ENCODE measurements around the gene LRP1B. TPM values are rescaled to one million over a fixed set of nuclear protein-coding genes. Genes with fewer than 3 reads are reported as not detected.
"Not testable (repeated sequence)": the region's sequence is repeated elsewhere in the genome, so short reads cannot be mapped to it uniquely, and the experiment has no call there.

LRP1B gene
- total RNA-seq, 2 donors from 2014 or later = 0.09 to 0.59 TPM

DNA sequence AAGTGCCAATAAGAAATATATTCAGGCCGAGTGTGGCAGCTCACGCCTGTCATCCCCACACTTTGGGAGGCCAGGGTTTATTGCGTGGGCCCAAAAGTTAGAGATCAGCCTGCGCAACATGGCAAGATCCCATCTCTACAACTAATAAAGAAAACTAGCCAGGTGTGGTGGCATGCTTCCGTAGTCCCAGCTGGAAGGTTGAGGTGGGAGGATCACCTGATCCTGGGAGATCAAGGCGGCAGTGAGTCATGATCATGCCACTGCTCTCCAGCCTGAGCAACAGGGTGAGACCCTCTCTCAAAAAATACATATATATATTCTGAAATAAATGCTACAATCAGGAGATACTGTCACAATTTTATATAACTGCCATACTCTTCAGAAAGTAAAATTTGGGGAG, 1745.9 kb downstream of the LRP1B start:
- ATAC-seq (no peak), DNase-seq (no peak)
- intact Hi-C loops (cut with DNase I, micrococcal nuclease) = no loop called here

DNA sequence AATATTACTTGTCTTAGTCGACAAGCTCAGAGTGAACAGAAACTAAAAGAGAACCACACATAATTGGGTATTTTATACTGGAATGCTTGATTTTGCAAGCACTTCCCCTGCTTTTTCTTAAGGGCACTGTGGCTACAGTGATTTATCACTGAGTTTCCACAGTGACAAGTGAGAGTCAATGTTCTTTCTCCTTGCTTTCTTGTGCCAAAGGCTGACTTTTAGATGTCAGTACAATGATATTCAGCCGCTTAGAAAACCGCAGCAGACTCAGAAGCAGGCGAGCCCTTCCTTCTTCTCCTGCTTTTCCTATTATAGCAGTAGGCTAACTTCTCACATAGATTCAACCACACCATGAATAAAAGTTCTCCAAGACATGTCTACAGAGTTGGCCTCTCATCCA, 1747.0 kb downstream of the LRP1B start:
- intact Hi-C loops (cut with DNase I, micrococcal nuclease) = no loop called here
- DNase-seq = no peak
- ATAC-seq = no peak

GRCh38 chr2:140376686-140377085, 1754.1 kb downstream of the LRP1B start:
- ATAC-seq (no peak), DNase-seq (no peak)
- intact Hi-C loops (cut with DNase I, micrococcal nuclease) = no loop called here

DNA sequence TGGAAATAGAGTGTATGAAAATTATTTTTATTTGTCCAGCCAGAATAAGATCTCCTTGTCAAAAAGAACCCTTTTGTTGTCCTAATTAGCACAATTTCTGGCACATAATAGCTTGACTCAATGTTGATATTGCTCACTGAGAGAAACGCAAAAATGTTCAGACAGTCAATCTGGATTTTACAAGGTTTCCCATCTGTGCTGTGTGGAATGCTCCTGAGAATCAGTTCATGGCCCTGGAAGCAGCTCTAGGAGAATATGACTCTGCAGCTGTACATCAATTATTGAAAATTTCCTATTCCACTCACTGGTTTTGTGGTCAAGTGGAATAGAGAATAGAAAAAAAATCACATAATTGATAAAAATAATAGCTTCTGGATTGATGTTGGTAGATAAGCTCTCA, 1767.7 kb downstream of the LRP1B start:
- intact Hi-C loops (cut with DNase I, micrococcal nuclease) = no loop called here
- no peak for DNase-seq
- ATAC-seq = no peak

- DNase-seq = no peak
- no peak for ATAC-seq
- intact Hi-C loops (cut with DNase I, micrococcal nuclease) = no loop called here
Observed at GRCh38 chr2:140362361-140362760, 1768.5 kb downstream of the LRP1B start.

DNA sequence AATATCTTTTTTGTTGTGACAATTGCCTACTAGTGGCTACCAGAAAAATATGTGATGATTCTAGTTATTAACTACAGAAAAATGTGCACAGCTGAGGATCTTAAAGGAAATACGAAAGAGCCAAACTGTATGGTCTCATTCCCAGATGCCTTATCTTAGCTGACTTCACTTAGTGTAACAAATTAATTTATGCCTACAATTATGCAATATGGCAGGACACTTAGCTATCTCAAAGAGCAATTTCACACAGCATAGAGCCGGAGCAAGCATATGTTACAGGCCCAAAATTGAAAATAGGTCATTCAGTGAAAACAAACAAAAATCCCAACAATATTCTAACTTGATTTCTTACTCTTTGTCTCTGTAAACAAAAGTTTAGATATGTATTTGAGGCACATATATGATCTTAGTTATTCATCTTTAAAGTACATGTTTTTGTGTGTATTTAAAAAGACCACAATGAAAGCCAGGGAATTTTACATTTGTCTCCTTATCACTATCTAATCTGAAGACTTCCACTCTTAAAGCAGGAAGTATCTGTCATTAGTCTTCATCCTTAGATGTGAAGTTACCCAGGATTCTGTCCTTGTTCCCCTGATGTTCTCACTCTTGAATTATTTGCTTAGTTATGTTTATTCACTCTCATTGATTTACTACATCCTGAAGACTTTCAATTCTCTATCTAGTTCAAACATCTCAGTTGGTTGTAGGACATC, 1771.6 kb downstream of the LRP1B start:
- ATAC-seq = no peak
- no peak for DNase-seq
- intact Hi-C loops (cut with DNase I, micrococcal nuclease) = no loop called here

GRCh38 chr2:140356697-140357096, 1774.1 kb downstream of the LRP1B start:
- DNase-seq (no peak), ATAC-seq (no peak)
- intact Hi-C loops (cut with DNase I, micrococcal nuclease) = no loop called here

DNA sequence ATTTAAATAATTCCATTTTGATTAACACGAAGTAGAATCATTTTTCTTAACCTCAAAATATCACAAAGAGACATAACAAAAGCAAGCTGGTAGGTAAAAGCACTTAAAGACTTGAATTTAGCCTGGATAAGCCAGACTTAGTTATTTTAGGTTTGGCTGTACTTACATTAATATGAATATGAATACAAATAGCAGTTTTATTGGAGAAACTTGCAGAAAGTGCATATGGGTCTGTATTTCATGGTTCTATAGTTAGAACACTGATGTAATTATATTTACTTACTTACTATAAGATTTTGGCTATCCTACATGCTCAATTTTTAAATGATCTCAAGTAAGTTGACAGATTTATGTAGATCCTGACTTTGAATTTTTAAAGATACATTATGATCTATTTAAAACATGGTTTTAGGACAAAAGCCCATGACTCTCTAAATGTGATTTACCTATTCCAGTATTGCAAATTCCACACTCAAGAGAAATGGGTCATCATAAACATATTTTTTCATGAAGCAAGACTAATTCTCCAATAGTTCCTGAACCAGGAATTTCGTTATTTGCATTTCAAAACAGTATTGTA, 1775.2 kb downstream of the LRP1B start:
- no peak for ATAC-seq
- intact Hi-C loops (cut with DNase I, micrococcal nuclease) = no loop called here
- DNase-seq = no peak

DNA sequence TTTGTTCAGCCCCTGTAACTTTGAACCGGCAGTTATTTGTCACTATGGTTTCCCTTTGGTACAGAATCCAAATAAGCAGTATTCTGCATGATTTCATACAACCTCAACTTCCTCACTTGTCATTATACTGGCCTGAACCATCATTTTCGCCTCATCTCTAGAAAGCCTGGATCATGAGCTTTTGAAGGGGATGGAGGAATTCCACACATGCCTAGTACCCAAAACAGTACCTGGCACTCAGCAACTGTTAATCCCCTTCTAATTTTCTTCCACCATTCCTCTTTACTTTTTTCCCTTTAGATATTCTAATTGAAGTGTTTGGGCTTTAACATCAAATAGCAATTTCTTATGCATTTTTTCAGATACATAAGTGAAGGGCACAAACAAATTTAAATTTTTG, 1776.3 kb downstream of the LRP1B start:
- ATAC-seq = no peak
- DNase-seq = no peak
- intact Hi-C loops (cut with DNase I, micrococcal nuclease) = no loop called here

GRCh38 chr2:140353541-140353940, 1777.3 kb downstream of the LRP1B start:
- intact Hi-C loops (cut with DNase I, micrococcal nuclease) = no loop called here
- no peak for DNase-seq
- no peak for ATAC-seq

DNA sequence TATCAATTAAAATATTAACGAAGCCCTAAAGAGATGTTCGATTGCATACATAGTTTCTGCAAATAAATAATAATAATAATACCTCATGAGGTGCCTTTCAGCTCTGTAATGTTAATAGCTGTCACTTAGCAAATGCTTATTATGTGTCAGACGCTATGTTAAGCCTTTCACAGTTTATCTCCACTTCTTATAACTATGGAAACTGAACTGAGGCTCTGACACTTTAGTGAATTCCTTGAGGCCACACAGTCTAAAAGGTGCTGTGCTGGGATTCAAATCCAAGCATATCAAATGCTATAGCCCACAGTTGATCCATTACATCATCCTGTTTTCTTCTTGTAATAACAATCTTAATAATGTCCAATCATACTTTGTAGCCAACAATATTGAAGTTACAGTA, 1779.1 kb downstream of the LRP1B start:
- intact Hi-C loops (cut with DNase I, micrococcal nuclease) = no loop called here
- ATAC-seq = no peak
- no peak for DNase-seq

GRCh38 chr2:140349695-140350094, 1781.1 kb downstream of the LRP1B start:
- intact Hi-C loops (cut with DNase I, micrococcal nuclease) = no loop called here
- DNase-seq (no peak), ATAC-seq (no peak)

DNA sequence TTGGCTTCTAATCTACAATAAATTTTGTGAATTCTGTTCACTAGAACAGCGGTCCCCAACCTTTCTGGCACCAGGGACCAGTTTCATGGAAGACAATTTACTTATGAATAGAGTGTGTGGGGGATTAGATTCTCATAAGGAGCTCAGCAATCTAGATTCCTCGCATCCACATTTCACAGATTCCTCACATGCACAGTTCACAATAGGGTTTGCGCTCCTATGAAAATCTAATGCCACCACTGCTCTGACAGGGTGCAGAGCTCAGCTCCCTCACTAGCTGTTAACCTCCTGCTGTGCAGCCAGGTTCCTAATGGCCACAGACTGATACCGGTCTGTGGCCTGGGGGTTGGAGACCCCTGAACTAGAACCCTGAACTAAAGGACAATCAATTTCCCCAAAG, 1782.0 kb downstream of the LRP1B start:
- intact Hi-C loops (cut with DNase I, micrococcal nuclease) = no loop called here
- DNase-seq = no peak
- ATAC-seq = no peak

- no peak for ATAC-seq
- intact Hi-C loops (cut with DNase I, micrococcal nuclease) = no loop called here
- no peak for DNase-seq
Observed at GRCh38 chr2:140344838-140345237, 1786.0 kb downstream of the LRP1B start.

- ATAC-seq; intact Hi-C loops (cut with DNase I, micrococcal nuclease); DNase-seq: not testable (repeated sequence)
Observed at GRCh38 chr2:140344266-140344665, 1786.5 kb downstream of the LRP1B start.

DNA sequence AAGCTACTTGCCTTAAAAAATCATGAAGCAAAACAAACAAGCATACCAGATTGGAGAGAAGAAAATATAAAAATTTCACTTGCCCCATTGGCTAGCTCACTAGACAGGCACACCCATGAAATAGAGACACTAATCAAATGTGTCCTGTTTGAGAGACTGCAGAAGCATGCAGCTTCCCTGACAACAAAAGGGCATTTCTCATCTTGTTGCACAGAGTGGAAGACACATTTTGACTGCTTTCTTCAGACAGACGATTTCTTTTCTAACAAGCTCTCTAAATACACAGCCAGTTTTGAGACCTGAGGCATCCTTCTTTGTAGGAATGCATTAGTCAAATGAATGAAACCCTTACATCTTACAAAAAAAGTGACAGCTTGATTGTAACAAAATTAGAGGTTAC, 1792.0 kb downstream of the LRP1B start:
- ATAC-seq (no peak), DNase-seq (no peak)
- intact Hi-C loops (cut with DNase I, micrococcal nuclease) = no loop called here

GRCh38 chr2:140337061-140337460, 1793.8 kb downstream of the LRP1B start:
- ATAC-seq = peak; percentile 48
- intact Hi-C loops (cut with DNase I, micrococcal nuclease) = no loop called here

DNA sequence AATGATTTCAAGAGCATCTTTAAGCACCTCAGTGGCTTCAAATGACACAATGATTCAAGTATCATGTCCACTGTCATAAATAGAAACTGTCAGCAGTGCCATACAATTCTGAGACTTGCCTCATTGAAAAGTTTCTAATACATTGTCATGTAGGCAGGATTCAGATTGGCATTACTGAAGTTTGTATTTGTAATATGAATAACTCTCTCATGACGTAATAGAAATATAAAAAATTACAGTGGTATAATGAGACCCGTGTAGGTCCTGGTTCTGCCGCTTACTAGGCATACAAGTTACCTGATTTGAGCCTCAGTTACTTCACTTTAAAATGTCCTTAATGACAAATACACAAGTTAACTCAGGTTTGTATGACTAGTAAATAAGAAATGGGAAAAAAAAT, 1814.5 kb downstream of the LRP1B start:
- DNase-seq (no peak), ATAC-seq (no peak)
- intact Hi-C loops (cut with DNase I, micrococcal nuclease) = no loop called here

More at GRCh38 chr2:140337061-140337460, 1793.8 kb downstream of the LRP1B start:
- DNase-seq = no peak

DNA sequence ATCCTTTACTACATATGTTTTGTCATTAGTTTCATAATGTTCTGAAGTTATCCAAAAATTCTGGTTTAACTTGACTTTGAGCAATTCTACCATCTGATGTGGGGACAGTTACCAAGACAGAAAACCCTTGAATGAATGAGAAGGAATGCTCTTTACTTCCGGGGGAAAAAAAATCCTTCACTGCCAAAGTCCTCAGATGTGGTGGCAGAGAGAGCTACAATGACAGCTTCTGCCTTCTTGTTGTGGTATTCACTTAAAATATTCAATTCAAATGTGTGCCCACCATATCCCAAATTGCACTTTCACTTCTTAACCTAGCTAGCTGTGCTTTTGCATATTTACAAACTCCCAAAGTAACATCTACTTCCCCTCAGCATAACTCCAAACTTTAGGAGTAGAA, 1818.9 kb downstream of the LRP1B start:
- intact Hi-C loops (cut with DNase I, micrococcal nuclease) = no loop called here
- no peak for DNase-seq
- ATAC-seq = no peak

DNA sequence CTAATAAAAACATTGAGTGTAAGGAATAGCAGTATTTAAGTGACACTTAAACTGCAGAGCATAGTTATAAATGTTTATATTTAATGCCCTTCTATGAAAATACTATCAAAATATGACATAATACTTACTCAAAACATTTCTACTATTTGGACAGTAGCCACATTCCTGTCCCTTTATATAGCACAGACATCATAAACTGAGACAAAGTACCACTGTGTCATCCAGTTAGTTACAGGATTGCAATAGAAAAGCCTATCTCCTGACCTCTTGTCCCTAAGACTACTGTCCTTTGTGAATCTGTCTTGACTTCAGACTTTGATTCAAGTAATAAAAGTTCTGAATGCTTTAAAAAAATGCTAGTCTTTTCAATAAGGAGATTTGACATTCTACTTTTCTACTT, 1822.1 kb downstream of the LRP1B start:
- intact Hi-C loops (cut with DNase I, micrococcal nuclease) = no loop called here
- ATAC-seq = no peak
- DNase-seq = no peak

DNA sequence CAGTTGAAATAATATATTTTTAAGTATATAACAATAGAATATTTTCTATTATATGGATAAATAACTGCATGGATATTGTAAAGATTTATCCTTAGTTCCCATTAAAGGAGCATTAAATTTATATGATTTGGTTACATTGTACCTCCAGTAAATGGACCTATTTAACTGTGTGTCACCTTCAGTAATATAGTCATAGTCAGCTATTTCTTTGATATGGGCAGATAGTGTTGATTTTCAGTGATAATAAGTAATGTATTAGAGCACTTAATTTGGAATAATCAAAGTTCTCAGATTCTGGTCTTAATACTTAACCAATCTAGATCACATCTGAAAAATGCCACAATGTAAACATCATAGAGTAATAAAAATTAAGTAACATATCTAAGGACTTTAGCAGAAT, 1823.3 kb downstream of the LRP1B start:
- ATAC-seq (no peak), DNase-seq (no peak)
- intact Hi-C loops (cut with DNase I, micrococcal nuclease) = no loop called here
